GM21360 (cell line): ENCODE results near the gene IKBKG.
"Not testable (repeated sequence)": the region's sequence is repeated elsewhere in the genome, so short reads cannot be mapped to it uniquely, and the experiment has no call there.

Source experiments
- ATAC-seq: cut with Tn5 transposase; IDR thresholded peaks from one replicate; pipeline ENCODE4 v1.9.1; 2021; ENCODE audit warnings: mild to moderate bottlenecking, moderate library complexity; ENCODE audit not compliant: unreplicated experiment

IKBKG gene

GRCh38 chrX:154602226-154602625, 54.8 kb downstream of the IKBKG start:
- ATAC-seq, result no peak

DNA sequence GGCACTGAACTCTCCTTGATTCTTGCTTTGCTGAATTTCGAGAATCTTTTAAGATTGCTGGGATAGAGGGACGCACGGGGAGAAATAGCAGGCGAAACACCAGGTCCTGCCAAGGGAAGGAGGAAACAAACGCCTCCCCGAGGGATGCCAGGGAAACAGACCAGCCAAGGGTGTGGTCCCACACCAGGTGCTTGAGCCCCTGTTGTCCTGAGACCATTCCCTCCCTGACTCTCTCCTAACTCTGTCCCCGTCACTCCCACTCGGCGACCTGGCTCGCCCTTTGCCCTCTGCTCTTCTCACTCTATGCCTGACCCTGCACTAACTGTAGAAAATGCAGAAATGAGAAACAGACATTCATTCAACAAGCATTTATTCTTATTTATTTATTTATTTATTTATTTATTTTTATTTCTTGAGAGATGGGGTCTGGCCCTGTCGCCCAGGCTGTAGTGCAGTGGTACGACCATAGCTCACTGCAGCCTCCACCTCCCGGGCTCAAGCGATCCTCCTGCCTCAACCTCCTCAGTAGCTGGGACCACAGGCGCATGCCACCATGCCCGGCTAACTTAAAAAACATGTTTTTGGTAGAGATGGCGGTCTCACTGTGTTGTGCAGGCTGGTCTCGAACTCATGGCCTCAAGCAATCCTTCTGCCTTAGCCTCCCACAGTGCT, 55.5 kb downstream of the IKBKG start:
- ATAC-seq, result no peak

GRCh38 chrX:154603438-154604430, 56.3 kb downstream of the IKBKG start:
- ATAC-seq, result no peak

DNA sequence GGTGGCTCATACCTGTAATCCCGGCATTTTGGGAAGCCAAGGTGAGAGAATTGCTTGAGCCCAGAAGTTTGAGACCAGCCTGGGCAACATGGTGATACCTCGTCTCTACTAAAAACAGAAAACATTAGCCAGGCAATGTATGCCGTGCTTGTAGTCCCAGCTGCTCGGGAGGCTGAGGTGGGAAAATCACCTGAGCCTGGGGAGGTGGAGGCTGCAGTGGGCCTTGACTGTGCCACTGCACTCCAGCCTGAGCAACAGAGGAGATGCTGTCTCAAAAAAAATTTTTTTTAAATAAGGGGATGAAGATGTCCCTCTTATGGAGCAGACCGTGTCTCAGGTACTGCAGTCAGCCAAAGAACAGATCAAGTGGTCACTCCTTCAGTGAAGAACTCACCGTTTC, 58.1 kb downstream of the IKBKG start:
- no peak for ATAC-seq

GRCh38 chrX:154607370-154607769, 60.0 kb downstream of the IKBKG start:
- no peak for ATAC-seq

GRCh38 chrX:154607976-154608375, 60.6 kb downstream of the IKBKG start:
- ATAC-seq, result not testable (repeated sequence)

DNA sequence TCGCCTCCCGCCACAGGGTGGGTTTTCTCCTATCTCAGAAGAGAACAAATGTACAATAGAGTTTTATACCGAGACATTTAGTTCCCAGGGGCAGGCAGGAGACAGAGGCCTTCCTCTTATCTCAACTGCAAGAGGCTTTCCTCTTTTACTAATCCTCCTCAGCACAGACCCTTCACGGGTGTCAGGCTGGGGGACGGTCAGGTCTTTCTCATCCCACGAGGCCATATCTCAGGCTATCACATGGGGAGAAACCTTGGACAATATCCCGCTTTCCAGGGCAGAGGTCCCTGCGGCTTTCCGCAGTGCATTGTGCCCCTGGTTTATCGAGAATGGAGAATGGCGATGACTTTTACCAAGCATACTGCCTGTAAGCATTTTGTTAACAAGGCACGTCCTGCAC, 61.4 kb downstream of the IKBKG start:
- ATAC-seq, result not testable (repeated sequence)

DNA sequence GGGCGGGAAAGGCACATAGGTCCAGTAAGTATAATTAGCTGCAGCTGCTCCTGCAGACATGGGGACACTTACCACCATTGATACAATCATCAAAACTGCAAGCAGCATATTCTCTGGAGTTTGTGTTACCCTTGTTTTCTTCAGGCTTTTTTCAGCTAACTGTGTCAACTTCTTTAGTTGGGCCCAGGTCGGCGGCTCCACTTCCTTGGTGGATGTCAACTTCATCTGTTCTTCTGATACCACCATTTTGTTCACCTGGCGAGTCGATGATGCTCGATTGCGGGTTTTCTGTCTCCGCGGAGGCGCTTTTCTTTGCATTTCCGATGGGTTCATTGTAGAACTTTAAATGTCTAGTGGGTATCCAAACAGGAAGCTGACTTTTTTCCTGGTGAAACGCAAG, 63.7 kb downstream of the IKBKG start:
- ATAC-seq, result not testable (repeated sequence)

DNA sequence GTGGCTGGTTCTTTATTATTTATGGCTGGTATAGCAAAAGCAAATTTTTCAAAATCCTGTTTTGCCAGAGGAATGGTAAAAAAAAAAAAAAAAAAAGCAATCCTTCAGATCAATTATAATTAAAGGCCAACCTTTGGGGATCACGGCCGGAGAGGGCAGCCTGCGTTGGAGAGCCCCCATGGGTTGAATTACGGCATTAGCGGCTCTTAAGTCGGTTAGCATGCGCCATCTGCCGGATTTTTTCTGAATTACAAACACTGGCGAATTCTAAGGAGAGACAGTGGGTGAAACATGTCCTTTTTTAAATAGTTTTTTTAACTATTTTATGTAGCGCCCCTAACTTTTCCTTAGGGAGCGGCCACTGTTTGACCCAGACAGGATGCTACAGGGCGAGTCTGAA, 66.2 kb downstream of the IKBKG start:
- not testable (repeated sequence) for ATAC-seq
